ENCODE measurements around the gene C3orf20.

DNA sequence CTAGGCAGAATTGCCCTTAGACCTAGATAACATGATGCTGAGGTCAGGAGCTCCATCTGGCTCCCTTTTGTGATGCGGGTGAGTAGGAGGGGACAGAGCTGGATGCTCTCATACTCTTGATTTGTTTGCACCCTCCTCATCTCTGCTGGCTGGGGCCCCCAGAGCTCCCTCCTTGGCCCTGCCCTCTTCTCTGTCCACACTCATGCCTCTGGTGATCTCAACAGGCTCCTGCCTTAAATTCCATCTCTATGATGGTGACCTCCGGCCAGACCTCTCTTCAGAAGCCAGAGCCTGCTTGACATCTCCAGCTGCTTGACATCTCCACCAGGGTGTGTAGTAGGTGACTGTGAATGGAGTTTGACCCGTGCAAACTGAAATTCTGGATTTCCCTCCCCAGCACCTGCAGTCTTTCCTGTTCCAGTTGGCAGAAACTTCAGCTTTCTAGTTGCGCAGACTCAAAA, 139.5 kb downstream of the C3orf20 start:
- TF ChIP-seq, protein P1, sequence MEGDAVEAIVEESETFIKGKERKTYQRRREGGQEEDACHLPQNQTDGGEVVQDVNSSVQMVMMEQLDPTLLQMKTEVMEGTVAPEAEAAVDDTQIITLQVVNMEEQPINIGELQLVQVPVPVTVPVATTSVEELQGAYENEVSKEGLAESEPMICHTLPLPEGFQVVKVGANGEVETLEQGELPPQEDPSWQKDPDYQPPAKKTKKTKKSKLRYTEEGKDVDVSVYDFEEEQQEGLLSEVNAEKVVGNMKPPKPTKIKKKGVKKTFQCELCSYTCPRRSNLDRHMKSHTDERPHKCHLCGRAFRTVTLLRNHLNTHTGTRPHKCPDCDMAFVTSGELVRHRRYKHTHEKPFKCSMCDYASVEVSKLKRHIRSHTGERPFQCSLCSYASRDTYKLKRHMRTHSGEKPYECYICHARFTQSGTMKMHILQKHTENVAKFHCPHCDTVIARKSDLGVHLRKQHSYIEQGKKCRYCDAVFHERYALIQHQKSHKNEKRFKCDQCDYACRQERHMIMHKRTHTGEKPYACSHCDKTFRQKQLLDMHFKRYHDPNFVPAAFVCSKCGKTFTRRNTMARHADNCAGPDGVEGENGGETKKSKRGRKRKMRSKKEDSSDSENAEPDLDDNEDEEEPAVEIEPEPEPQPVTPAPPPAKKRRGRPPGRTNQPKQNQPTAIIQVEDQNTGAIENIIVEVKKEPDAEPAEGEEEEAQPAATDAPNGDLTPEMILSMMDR (IDR thresholded peaks at IDR 0.05) = no peak
- TF ChIP-seq POLR2A (IDR thresholded peaks at IDR 0.05; ENCODE audit: low read depth) = no peak
- TF ChIP-seq POLR2AphosphoS5 (IDR thresholded peaks at IDR 0.05) = peak in 1 of 2 donors; percentile 13
- TF ChIP-seq EP300 (IDR thresholded peaks at IDR 0.05) = no peak
